H1 (cell line): ENCODE results near the gene LPCAT3. TPM values are rescaled to one million over a fixed set of nuclear protein-coding genes. Genes with fewer than 3 reads are reported as not detected.

Experiments used
- CHD2 ChIP-seq: IDR thresholded peaks from 2 replicates; pipeline ENCODE4 v1.6.1; 2012; ENCODE audit warnings: low read length, improper control_type of control experiment
- CTBP2 ChIP-seq: IDR thresholded peaks from 2 replicates; pipeline ENCODE4 v1.7.0; 2011; ENCODE audit warnings: borderline replicate concordance, mild to moderate bottlenecking, moderate library complexity, mixed read lengths, low read length; ENCODE audit not compliant: insufficient read depth, insufficient read length
- EGR1 ChIP-seq: IDR thresholded peaks from 2 replicates; pipeline ENCODE4 v1.6.1; 2011; ENCODE audit warnings: low read depth, low read length, borderline replicate concordance
- GABPA ChIP-seq: IDR thresholded peaks from 2 replicates; pipeline ENCODE4 v1.6.1; 2011; ENCODE audit warnings: mild to moderate bottlenecking, low read length, moderate library complexity, borderline replicate concordance; ENCODE audit not compliant: insufficient read depth
- GTF2F1 ChIP-seq: IDR thresholded peaks from 2 replicates; pipeline ENCODE4 v1.6.1; 2012; ENCODE audit warnings: low read depth, low read length, improper control_type of control experiment, borderline replicate concordance
- HDAC2 ChIP-seq, 2 experiments: fragments of 300-600 bp in 1 of 2; sonication (generic) in 1 of 2; IDR thresholded peaks; 2 replicates each; pipeline ENCODE4 v1.6.1; 2011 to 2012; ENCODE audit warnings: low read depth in 2 of 2, low read length in 2 of 2, mild to moderate bottlenecking in 2 of 2, moderate library complexity in 2 of 2, borderline replicate concordance in 1 of 2, inconsistent platforms in 1 of 2
- JUN ChIP-seq: IDR thresholded peaks from 2 replicates; pipeline ENCODE4 v1.6.1; 2011; ENCODE audit warnings: low read depth, mild to moderate bottlenecking, improper control_type of control experiment, low read length
- KDM1A ChIP-seq: fragments of 200-600, 300-600 bp; sonication (generic); IDR thresholded peaks from 2 replicates; pipeline ENCODE4 v1.7.1; 2016; ENCODE audit warnings: mild to moderate bottlenecking, low read length, borderline replicate concordance
- NANOG ChIP-seq: IDR thresholded peaks from 2 replicates; pipeline ENCODE4 v1.6.1; 2011; ENCODE audit warnings: low read length, low read depth, mild to moderate bottlenecking, inconsistent platforms; ENCODE audit not compliant: insufficient read depth, poor library complexity, severe bottlenecking
- NRF1 ChIP-seq: IDR thresholded peaks from 2 replicates; pipeline ENCODE4 v1.6.1; 2011; ENCODE audit warnings: mild to moderate bottlenecking, low read depth, low read length, improper control_type of control experiment
- PHF8 ChIP-seq: fragments of 200-600 bp; sonication (generic); conservative IDR thresholded peaks from 2 replicates; pipeline ENCODE4 v1.7.1; 2012; ENCODE audit warnings: low read depth, mild to moderate bottlenecking, inconsistent platforms, low read length, moderate library complexity
- POLR2A ChIP-seq, 2 experiments: IDR thresholded peaks; 1 replicate in 1 of 2; 2 replicates in 1 of 2; pipeline ENCODE4 v1.6.1; 2011; ENCODE audit warnings: low read depth in 2 of 2, low read length in 2 of 2, mild to moderate bottlenecking in 2 of 2; ENCODE audit errors: control extremely low read depth in 1 of 2
- RAD21 ChIP-seq, 2 experiments: IDR thresholded peaks in 1 of 2; conservative IDR thresholded peaks in 1 of 2; 2 replicates each; pipeline ENCODE4 v1.6.1; 2011; ENCODE audit warnings: low read depth in 2 of 2, low read length in 2 of 2, improper control_type of control experiment in 1 of 2, inconsistent platforms in 1 of 2, mild to moderate bottlenecking in 1 of 2, moderate library complexity in 1 of 2
- RFX5 ChIP-seq: IDR thresholded peaks from 2 replicates; pipeline ENCODE4 v1.6.1; 2011; ENCODE audit warnings: low read depth, low read length, improper control_type of control experiment, borderline replicate concordance
- RXRA ChIP-seq: IDR thresholded peaks from 2 replicates; pipeline ENCODE4 v1.6.1; 2011; ENCODE audit warnings: low read depth, mild to moderate bottlenecking, low read length, moderate library complexity; ENCODE audit not compliant: insufficient read depth
- SAP30 ChIP-seq: fragments of 300-600 bp; sonication (generic); IDR thresholded peaks from 2 replicates; pipeline ENCODE4 v1.7.1; 2012; ENCODE audit warnings: low read length, moderate library complexity, mild to moderate bottlenecking, inconsistent platforms; ENCODE audit not compliant: insufficient read depth, insufficient replicate concordance
- SUZ12 ChIP-seq: fragments of 200-600 bp; sonication (generic); IDR thresholded peaks from 2 replicates; pipeline ENCODE4 v1.6.1; 2012; ENCODE audit warnings: mild to moderate bottlenecking, inconsistent platforms, low read length, moderate library complexity, mixed read lengths
- TAF1 ChIP-seq: IDR thresholded peaks from 2 replicates; pipeline ENCODE4 v1.6.1; 2011; ENCODE audit warnings: mild to moderate bottlenecking, low read depth, low read length
- polyA plus RNA-seq, 7 experiments: library from polyadenylated mRNA; depleted of rRNA in 3 of 7; stranded (reverse) in 5 of 7; unstranded in 2 of 7; fragments of >200 nt in 5 of 7; fragments of 200-250 nt in 2 of 7; gene quantifications; 1 replicate in 5 of 7; 2 replicates in 1 of 7; 4 replicates in 1 of 7; pipeline versions ENCODE4 v1.2.1 to v1.2.3, GENCODE V29; 2011 to 2013; ENCODE audit warnings: missing spikeins in 2 of 7, mixed read lengths in 2 of 7
- total RNA-seq: library from RNA; stranded (reverse); fragmentation: NEBNext Ultra II Directional; extraction: Animal tissue kit (Norgen Biotek cat#: 25700); gene quantifications from 2 replicates; pipeline ENCODE4 v1.2.1, GENCODE V29; 2021
- TF ChIP-seq, protein P1 (sequence below): IDR thresholded peaks from 2 replicates; pipeline ENCODE4 v1.6.1; 2012; ENCODE audit warnings: inconsistent platforms
- TF ChIP-seq, protein P2 (sequence below): IDR thresholded peaks from 2 replicates; pipeline ENCODE4 v1.6.1; 2011; ENCODE audit warnings: low read length, improper control_type of control experiment

Gene LPCAT3
- total and polyA plus RNA-seq, 2 of the 8 experiments (the other 6 are each of a cell fraction or from before 2014, with no cell fraction given) = 55.8 to 70.4 TPM

DNA sequence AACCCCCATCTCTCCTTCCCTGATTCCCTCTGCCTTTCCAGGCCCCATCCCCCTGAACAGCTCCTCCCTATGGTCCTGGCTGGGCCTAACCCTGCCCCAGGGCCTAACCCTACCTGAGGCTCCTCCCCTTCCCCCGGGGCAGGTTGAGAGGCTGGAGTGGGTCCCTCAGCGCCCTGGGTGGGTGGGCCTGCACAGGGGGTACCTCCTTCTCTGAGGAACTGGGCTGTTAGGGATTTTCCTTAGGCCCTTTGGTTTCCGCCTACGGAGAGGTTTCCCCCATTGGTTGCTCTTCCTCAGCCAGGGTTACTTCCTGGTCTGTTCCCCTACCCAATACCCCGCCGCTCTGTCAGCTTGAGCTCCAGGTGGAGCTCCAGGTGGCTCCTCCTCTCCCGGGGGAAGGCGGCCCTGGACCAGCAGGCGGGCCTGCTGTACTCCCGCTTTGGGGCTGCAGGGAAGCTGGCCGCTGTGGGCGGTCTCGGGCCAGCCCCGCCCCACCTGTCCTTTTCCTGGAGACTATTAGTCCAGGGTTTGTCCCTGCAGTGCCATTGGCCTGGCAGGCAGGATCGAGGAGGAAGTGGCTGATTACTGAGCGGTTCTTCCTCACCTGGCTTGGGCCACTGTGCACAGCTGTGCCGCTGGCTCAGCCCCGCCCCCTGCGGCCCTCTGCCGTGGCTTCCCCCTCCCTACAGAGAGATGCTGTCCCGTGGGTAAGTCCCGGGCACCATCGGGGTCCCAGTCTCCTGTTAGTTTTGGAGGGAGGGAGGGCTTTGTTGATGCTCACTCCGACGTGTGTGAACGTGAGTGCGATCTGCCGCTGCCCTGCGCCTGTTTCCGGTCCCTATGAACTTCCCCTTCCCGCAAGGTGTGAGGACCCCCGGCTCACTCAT lies 72.0 kb downstream of the LPCAT3 start (continued):
- peak in 1 of 2 experiments; percentile 46; a peak in 2 of 3 replicates for TF ChIP-seq POLR2A (IDR thresholded peaks at IDR 0.05; ENCODE audit: control extremely low read depth in 1 of 2, low read depth in 2 of 2, low read length in 2 of 2)
- TF ChIP-seq, protein P1, sequence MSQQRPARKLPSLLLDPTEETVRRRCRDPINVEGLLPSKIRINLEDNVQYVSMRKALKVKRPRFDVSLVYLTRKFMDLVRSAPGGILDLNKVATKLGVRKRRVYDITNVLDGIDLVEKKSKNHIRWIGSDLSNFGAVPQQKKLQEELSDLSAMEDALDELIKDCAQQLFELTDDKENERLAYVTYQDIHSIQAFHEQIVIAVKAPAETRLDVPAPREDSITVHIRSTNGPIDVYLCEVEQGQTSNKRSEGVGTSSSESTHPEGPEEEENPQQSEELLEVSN = 0 out of 2 replicates have a peak, but pooled peaks have one; percentile 20
- TF ChIP-seq SAP30 = peak; percentile 44
- TF ChIP-seq SUZ12 = no peak
- no peak for TF ChIP-seq CHD2
- no peak for TF ChIP-seq KDM1A
- no peak for TF ChIP-seq CTBP2
- no peak; the same call in 1 of the 2 replicates for TF ChIP-seq GTF2F1
- peak; percentile 49; the same call in 1 of the 2 replicates for TF ChIP-seq PHF8
- TF ChIP-seq NANOG = no peak
- no peak for TF ChIP-seq RXRA
- TF ChIP-seq RFX5 = peak; percentile 30; the same call in 1 of the 2 replicates
- no peak for TF ChIP-seq NRF1
- 0 out of 4 replicates have a peak, but pooled peaks of 1 of the 2 experiments have one; percentile 57 for TF ChIP-seq HDAC2 (IDR thresholded peaks at IDR 0.05; ENCODE audit: borderline replicate concordance in 1 of 2, low read depth in 2 of 2, low read length in 2 of 2)
- TF ChIP-seq EGR1 = peak; percentile 22; the same call in 1 of the 2 replicates
- TF ChIP-seq, protein P2, sequence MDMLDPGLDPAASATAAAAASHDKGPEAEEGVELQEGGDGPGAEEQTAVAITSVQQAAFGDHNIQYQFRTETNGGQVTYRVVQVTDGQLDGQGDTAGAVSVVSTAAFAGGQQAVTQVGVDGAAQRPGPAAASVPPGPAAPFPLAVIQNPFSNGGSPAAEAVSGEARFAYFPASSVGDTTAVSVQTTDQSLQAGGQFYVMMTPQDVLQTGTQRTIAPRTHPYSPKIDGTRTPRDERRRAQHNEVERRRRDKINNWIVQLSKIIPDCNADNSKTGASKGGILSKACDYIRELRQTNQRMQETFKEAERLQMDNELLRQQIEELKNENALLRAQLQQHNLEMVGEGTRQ = no peak
- peak in 1 of 2 experiments; percentile 3; a peak in 1 of 4 replicates for TF ChIP-seq RAD21 (IDR thresholded peaks at IDR 0.05 in 1 of 2, conservative IDR thresholded peaks at IDR 0.05 in 1 of 2; ENCODE audit: low read depth in 2 of 2, low read length in 2 of 2)
- 0 out of 2 replicates have a peak, but pooled peaks have one; percentile 59 for TF ChIP-seq TAF1
- no peak for TF ChIP-seq GABPA
- no peak for TF ChIP-seq JUN
